Measurements from ENCODE around the gene RERE. TPM values are rescaled to one million over a fixed set of nuclear protein-coding genes. Genes with fewer than 3 reads are reported as not detected.

Gene RERE
- total and polyA plus RNA-seq, 4 donors, result 116 to 434 (median 161) TPM

DNA sequence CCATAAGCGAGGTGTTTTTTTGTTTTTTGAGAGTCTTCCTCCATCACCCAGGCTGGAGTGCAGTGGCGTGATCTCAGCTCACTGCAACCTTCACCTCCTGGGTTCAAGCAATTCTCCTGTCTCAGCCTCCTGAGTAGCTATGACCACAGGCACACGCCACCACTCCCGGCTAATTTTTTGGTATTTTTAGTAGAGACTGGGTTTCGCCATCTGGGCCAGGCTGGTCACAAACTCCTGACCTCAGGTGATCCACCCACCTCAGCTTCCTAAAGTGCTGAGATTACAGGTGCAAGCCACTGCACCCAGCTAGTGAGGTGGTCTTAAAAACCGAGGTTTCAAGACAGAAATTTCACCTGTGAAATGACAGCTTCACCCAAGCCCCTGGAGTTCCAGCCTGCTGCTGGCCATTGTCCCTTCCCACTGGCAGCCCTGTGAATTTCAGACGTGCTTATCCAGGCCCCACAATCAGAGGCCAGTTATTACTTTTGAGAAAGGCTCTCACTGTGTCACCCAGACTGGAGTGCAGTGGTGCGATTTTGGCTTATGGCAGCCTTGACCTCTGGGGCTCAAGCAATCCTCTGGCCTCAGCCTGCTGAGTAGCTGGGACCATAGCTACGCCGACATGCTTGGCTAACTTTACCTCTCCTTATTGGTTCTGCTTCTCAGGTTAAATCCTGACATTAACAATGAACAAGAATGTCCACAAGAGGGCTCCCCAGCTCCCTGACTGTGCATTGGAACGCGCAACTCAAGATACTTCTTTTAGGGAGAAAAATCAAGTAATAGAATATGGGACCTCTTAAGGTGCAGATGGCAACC lies 41.7 kb upstream of the RERE start:
- Histone ChIP-seq H3K36me3 (ENCODE audit: control insufficient read depth, insufficient read depth, low read length) (peaks cover 59% of the 10 kb centered on the region), H3K4me3 (ENCODE audit: low read depth, low read length) (no peak overlapping the region), H3K9me3 (ENCODE audit: control insufficient read depth, insufficient read depth, low read length) (no peaks in the 10 kb centered on the region), H3K27me3 (ENCODE audit: control insufficient read depth, insufficient read depth, low read length) (no peaks in the 10 kb centered on the region), H3K27ac (ENCODE audit: low read depth, low read length) (no peak overlapping the region), H3K4me1 (ENCODE audit: control insufficient read depth, insufficient read depth, low read length) (peaks cover 3% of the 10 kb centered on the region)
- DNase-seq (ENCODE audit: low read depth in 4 of 6, low spot score in 6 of 6), result peak in 3 of 6 donors; percentile 49 to 88 (median 77)
- 78% methylated on average over 8 of the region's 12 CpGs for WGBS (ENCODE audit: insufficient coverage)

DNA sequence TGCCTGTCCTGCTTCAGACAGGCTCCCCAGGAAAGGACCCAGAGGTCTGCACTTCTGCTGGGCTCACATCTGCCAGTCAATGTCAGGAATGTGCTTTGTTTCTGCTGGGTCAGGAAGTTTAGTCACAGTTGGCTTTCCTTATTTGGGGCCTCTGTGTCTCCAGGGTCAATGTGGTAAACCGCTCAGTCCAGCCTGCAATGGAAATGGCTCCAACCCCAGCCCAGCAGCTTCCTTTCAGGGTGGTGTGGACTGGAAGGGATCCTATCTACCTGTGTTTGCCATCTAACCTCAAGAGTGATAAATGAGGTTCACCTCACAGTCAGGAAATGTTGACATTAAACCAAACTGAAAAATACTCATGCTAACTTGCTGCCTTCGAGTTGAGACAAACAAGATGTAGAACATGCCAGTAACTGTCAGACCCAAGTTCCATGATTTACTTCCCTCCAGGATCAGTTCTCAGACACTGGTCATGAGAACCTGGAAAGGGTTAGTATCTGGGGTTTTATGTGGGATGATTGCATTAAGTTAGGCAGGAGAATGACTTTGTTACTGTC lies 40.8 kb upstream of the RERE start:
- 80% methylated on average over 1 of the region's 2 CpGs for WGBS (ENCODE audit: insufficient coverage)
- Histone ChIP-seq H3K9me3 (ENCODE audit: control insufficient read depth, insufficient read depth, low read length) (no peaks in the 10 kb centered on the region), H3K27ac (ENCODE audit: low read depth, low read length) (peak overlapping the region; percentile 25), H3K4me1 (ENCODE audit: control insufficient read depth, insufficient read depth, low read length) (peaks cover 3% of the 10 kb centered on the region), H3K27me3 (ENCODE audit: control insufficient read depth, insufficient read depth, low read length) (no peaks in the 10 kb centered on the region), H3K4me3 (ENCODE audit: low read depth, low read length) (no peak overlapping the region), H3K36me3 (ENCODE audit: control insufficient read depth, insufficient read depth, low read length) (peaks cover 50% of the 10 kb centered on the region)
- no peak for DNase-seq (ENCODE audit: low read depth in 4 of 6, low spot score in 6 of 6)

DNA sequence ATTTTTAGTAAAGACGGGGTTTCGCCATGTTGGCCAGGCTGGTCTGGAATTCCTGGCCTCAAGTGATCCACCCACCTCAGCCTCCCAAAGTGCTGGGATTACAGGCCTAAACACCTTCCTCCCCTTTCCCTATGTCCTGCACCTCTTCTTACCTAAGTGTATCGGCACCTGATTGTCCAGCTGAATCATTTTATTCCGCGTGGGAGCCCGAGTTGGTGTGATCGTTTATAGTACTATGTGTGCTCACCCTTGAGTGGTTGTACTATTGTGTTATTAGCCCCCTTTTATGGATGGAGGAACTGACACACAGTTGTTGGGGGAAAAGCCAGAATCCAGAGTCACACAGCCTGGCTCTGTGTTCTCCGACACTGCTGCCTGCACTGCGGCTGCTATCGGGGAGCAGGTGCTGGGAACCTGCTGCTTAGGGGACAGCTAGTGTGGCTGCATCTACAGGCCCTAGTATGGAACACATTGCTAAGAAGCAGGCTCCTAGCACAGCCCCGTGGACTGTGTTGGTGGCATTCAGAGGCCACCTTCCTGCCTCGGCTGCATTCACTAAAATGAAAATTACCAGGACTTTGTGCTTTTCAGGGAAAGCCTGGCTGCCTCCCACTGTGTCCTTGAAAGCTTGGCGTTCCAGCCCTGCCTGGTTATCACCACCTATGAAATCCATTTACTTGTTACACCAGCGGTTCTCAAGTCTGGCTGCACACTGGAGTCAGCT lies 39.4 kb upstream of the RERE start:
- H3K9me3 ChIP-seq (ENCODE audit: control insufficient read depth, insufficient read depth, low read length), result no peaks in the 10 kb centered on the region
- H3K27me3 ChIP-seq (ENCODE audit: control insufficient read depth, insufficient read depth, low read length), result no peaks in the 10 kb centered on the region
- no peak for DNase-seq (ENCODE audit: low read depth in 4 of 6, low spot score in 6 of 6)
- H3K36me3 ChIP-seq (ENCODE audit: control insufficient read depth, insufficient read depth, low read length), result peaks cover 36% of the 10 kb centered on the region
- H3K27ac ChIP-seq (ENCODE audit: low read depth, low read length), result no peak overlapping the region
- peaks cover 3% of the 10 kb centered on the region for H3K4me1 ChIP-seq (ENCODE audit: control insufficient read depth, insufficient read depth, low read length)
- 82% methylated on average over 12 of the region's 14 CpGs for WGBS (ENCODE audit: insufficient coverage)
- H3K4me3 ChIP-seq (ENCODE audit: low read depth, low read length), result no peak overlapping the region

DNA sequence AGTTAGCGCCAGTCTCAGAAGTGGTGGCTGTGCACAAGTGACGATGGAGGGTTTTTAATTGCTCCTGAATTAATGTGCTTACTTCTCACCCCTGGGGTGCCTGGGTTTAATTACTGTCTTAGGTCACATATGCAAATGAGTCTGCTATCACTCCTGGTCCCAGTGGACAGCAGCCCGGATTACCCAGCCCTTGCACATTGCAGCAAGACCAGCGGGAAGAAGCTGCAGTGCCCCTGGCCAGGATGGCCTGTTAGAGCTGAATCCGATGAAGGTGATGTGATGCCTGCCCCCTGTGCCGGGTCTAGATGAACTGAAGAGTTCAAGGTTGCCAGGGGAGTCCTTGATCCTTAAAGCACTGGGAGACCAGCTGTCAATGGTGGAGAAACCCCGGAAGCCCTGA lies 36.8 kb upstream of the RERE start:
- peaks cover 3% of the 10 kb centered on the region for H3K4me1 ChIP-seq (ENCODE audit: control insufficient read depth, insufficient read depth, low read length)
- no peaks in the 10 kb centered on the region for H3K9me3 ChIP-seq (ENCODE audit: control insufficient read depth, insufficient read depth, low read length)
- 69% methylated on average over 6 of the region's 7 CpGs for WGBS (ENCODE audit: insufficient coverage)
- peaks cover 18% of the 10 kb centered on the region for H3K36me3 ChIP-seq (ENCODE audit: control insufficient read depth, insufficient read depth, low read length)
- no peak overlapping the region for H3K4me3 ChIP-seq (ENCODE audit: low read depth, low read length)
- no peak overlapping the region for H3K27ac ChIP-seq (ENCODE audit: low read depth, low read length)
- DNase-seq (ENCODE audit: low read depth in 4 of 6, low spot score in 6 of 6), result peak in 1 of 6 donors; percentile 67
- H3K27me3 ChIP-seq (ENCODE audit: control insufficient read depth, insufficient read depth, low read length), result no peaks in the 10 kb centered on the region

DNA sequence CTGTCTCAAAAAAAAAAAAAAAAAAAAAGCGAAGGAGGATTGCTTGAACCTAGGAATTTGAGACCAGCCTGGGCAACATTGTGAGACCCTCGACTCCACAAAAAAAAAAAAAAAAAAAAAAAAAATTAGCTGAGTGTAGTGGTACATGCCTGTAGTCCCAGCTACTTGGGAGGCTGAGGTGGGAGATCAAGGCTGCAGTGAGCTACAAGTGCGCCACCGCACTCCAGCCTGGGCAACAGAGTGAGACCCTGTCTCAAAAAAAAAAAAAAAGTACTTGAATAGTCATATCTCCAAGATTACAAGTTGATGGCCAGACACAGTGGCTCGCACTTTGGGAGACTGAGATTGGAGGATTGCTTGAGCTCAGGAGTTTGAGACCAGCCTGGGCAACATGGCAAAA lies 33.6 kb upstream of the RERE start:
- no peaks in the 10 kb centered on the region for H3K27me3 ChIP-seq (ENCODE audit: control insufficient read depth, insufficient read depth, low read length)
- no peaks in the 10 kb centered on the region for H3K36me3 ChIP-seq (ENCODE audit: control insufficient read depth, insufficient read depth, low read length)
- no peak overlapping the region for H3K27ac ChIP-seq (ENCODE audit: low read depth, low read length)
- H3K4me3 ChIP-seq (ENCODE audit: low read depth, low read length), result no peak overlapping the region
- no peaks in the 10 kb centered on the region for H3K9me3 ChIP-seq (ENCODE audit: control insufficient read depth, insufficient read depth, low read length)
- DNase-seq (ENCODE audit: low read depth in 4 of 6, low spot score in 6 of 6), result no peak
- H3K4me1 ChIP-seq (ENCODE audit: control insufficient read depth, insufficient read depth, low read length), result peaks cover 15% of the 10 kb centered on the region
- WGBS (ENCODE audit: insufficient coverage), result no CpG with 5 or more reads among the region's 5 CpGs

DNA sequence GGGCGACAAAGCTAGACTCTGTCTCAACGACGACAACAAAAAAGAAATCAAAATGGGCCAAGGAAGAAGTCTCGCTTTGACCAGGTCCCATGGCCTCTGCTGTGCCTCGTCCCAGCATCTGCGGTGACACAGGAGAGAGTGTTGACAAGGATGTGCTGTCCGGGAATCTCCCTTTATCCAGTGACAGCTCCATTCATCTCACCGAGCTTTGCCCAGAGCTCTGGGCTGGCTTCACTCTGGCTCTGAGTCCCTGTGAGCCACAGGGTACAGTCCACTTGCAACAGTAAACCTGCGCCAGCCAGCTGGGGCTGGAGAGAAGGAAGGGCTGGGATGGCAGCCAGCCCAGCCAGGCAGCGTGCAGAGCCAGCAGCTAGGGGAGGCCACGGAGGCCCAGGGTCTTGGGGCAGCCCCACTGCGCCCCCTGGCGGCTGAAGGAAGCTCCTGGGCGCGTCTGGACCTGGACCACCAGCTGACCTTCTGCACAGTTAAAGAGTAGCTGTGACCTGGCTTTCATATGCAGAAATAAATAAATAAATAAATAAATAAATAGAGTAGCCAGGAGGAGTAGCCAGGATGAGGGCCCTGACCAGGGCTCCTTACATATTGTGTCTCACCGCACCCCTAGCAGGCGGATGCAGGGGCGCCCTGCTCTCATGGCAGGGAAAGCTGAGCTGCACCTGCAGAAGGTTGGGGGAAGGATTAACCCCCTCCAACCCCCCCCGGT lies 31.4 kb upstream of the RERE start:
- Histone ChIP-seq H3K27ac (ENCODE audit: low read depth, low read length) (peak overlapping the region; percentile 76), H3K4me3 (ENCODE audit: low read depth, low read length) (no peak overlapping the region), H3K36me3 (ENCODE audit: control insufficient read depth, insufficient read depth, low read length) (no peaks in the 10 kb centered on the region), H3K4me1 (ENCODE audit: control insufficient read depth, insufficient read depth, low read length) (peaks cover 26% of the 10 kb centered on the region), H3K9me3 (ENCODE audit: control insufficient read depth, insufficient read depth, low read length) (no peaks in the 10 kb centered on the region), H3K27me3 (ENCODE audit: control insufficient read depth, insufficient read depth, low read length) (no peaks in the 10 kb centered on the region)
- WGBS (ENCODE audit: insufficient coverage), result 46% methylated on average over 14 of the region's 19 CpGs
- peak; percentile 68 to 96 (median 80) for DNase-seq (ENCODE audit: low read depth in 4 of 6, low spot score in 6 of 6)

DNA sequence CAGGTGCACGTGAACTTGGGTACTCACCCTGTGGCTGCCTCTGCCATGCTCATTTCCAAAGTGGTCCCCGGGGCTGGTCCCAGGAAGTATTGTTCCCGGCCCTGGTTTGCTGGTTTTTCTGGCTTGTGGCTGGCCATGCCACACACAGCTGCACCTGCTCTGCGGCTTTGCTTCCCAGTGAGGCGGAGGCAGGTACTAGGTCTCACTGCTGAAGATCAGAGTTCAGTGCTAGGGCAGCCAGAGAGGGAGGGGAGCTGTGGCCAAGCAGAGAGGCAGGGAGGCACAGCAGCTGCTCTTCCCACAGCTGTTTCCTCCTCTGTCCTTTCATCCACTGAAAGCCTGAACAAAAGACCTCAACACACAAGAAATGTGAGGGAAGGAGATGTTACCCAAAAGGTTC lies 30.6 kb upstream of the RERE start:
- no peak for DNase-seq (ENCODE audit: low read depth in 4 of 6, low spot score in 6 of 6)
- Histone ChIP-seq H3K4me1 (ENCODE audit: control insufficient read depth, insufficient read depth, low read length) (peaks cover 26% of the 10 kb centered on the region), H3K27me3 (ENCODE audit: control insufficient read depth, insufficient read depth, low read length) (no peaks in the 10 kb centered on the region), H3K36me3 (ENCODE audit: control insufficient read depth, insufficient read depth, low read length) (no peaks in the 10 kb centered on the region), H3K9me3 (ENCODE audit: control insufficient read depth, insufficient read depth, low read length) (no peaks in the 10 kb centered on the region), H3K27ac (ENCODE audit: low read depth, low read length) (peak overlapping the region; percentile 76), H3K4me3 (ENCODE audit: low read depth, low read length) (no peak overlapping the region)
- 32% methylated on average over 5 of the region's 5 CpGs for WGBS (ENCODE audit: insufficient coverage)

DNA sequence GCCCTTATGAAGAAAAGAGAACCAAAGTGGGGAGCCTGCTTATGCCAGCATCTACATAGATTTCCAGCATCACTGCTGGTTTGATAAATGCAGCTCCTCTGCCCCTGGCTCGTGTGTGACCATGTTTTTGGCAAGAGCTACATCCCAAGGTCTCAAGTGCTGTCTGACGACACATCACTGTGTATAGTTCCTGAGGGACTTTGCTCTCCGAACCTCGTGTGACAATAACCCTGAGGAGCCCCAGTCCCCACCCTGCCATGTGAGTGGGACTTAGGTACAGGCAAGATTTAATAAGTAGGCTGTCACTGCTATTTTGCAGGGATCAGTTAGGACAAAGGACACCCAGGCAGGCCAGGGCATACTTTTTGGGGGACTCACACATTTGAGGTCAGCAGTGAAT lies 28.8 kb upstream of the RERE start:
- no peak overlapping the region for H3K4me3 ChIP-seq (ENCODE audit: low read depth, low read length)
- no peaks in the 10 kb centered on the region for H3K36me3 ChIP-seq (ENCODE audit: control insufficient read depth, insufficient read depth, low read length)
- peaks cover 26% of the 10 kb centered on the region for H3K4me1 ChIP-seq (ENCODE audit: control insufficient read depth, insufficient read depth, low read length)
- no peaks in the 10 kb centered on the region for H3K9me3 ChIP-seq (ENCODE audit: control insufficient read depth, insufficient read depth, low read length)
- no peak for DNase-seq (ENCODE audit: low read depth in 4 of 6, low spot score in 6 of 6)
- H3K27ac ChIP-seq (ENCODE audit: low read depth, low read length), result no peak overlapping the region
- 55% methylated on average over 4 of the region's 4 CpGs for WGBS (ENCODE audit: insufficient coverage)
- no peaks in the 10 kb centered on the region for H3K27me3 ChIP-seq (ENCODE audit: control insufficient read depth, insufficient read depth, low read length)
